ENCODE data around the gene UCP2.
"Not testable (repeated sequence)": the region's sequence is repeated elsewhere in the genome, so short reads cannot be mapped to it uniquely, and the experiment has no call there.

Gene UCP2

DNA sequence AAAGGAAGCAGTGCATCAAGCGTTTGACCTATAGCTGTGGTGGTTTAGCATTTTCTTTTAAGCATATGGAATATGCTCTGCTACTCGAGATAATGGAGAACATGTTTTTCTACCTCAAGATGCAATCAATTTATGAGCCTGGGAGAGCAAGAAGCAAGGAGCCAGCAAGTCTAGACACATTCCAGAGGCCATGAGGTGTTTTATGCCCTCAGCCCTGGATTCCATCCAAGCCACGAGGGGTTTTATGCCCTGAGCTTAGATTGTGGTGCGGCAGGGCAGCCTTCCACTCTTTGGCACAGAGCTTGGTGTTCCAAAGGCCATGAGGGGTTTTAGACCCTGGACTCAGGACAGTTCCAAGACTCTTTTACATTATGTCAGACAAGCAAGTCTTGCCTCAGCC lies 43.5 kb downstream of the UCP2 start:
- no peak for FAIRE-seq

DNA sequence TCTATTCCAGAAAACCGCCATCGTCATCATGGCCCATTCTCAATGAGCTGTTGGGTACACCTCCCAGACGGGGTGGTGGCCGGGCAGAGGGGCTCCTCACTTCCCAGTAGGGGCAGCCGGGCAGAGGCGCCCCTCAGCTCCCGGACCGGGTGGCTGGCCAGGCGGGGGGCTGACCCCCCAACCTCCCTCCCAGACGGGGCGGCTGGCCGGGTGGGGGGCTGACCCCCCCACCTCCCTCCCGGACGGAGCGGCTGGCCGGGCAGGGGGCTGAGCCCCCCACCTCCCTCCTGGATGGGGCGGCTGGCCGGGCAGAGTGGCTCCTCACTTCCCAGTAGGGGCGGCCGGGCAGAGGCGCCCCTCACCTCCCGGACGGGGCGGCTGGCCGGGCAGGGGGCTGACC lies 46.6 kb downstream of the UCP2 start:
- FAIRE-seq = not testable (repeated sequence)

DNA sequence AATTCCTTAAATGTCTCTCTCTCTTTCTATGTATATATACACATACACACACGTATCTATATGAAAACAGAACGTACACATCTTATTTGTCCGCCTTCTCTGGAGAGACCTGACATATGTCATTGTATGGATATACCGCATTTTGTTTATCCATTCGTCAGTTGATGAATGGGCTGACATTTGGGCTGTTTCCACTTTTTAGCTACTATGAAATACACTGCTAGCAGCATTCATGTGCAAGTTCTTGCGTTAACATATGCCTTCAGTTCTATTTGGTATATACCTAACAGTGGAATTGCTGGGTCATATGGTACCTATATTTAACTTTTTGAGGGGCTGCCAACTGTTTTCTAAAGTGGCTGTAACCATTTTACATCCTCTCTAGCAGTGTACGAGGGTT lies 49.9 kb downstream of the UCP2 start:
- FAIRE-seq = no peak

DNA sequence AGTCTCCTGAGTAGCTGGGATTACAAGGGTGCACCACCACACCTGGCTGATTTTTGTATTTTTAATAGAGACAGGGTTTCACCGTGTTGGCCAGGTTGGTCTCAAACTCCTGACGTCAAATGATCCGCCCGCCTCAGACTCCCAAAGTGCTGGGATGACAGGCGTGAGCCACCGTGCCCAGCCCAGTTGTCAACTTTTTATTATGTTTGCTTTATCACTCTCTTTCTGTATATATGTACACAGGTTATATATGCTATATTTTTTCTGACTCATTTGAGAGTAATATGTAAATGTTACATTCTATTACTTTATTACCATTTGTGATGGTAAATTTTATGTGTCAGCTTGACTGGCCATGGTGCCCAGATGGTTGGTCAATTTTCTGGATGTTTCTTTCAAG lies 50.7 kb downstream of the UCP2 start:
- FAIRE-seq = no peak

GRCh38 chr11:73931039-73931645 lies 51.5 kb downstream of the UCP2 start:
- no peak for FAIRE-seq

DNA sequence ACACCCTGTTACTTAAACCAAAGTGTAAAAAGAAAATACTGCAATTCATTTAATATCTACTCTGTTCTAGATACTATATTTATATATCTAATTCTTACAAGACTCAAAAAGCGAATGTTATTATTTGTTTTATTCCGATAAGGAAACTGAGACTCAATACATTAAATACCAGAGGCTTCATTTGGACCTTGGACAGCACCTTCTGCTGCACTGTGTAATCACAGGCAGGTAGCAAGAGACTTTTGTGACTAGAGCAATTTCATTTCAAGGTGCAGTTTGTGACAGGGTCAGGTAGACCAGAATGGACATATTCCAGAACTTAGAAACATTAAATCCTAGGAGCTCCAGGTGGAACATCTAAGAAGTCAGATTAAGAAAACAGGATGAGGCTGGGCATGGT lies 53.3 kb downstream of the UCP2 start:
- no peak for FAIRE-seq

Data from endometrium (tissue), 2 donors.